Ovary (tissue), 3 donors: ENCODE data around the gene TASP1.

ENCODE experiments used
- CTCF ChIP-seq, 3 donors: fragments of 450-650 bp in 2 of 3; fragments of 200-600 bp in 1 of 3; IDR thresholded peaks; one replicate each; pipeline versions ENCODE4 v1.5.1 to v1.8.0; 2016 to 2022; ENCODE audit warnings: antibody characterized with exemption in 3 of 3, mild to moderate bottlenecking in 1 of 3
- EP300 ChIP-seq: sonication (generic); formaldehyde crosslinking; IDR thresholded peaks from one replicate; pipeline ENCODE4 v1.6.1; 2017; ENCODE audit warnings: antibody characterized with exemption
- POLR2A ChIP-seq: fragments of 450-650 bp; IDR thresholded peaks from one replicate; pipeline ENCODE4 v1.6.1; 2017; ENCODE audit warnings: antibody characterized with exemption, mild to moderate bottlenecking, moderate library complexity
- donor health status: DM: no; HTN: no; CAD: no.

- TF ChIP-seq CTCF (IDR thresholded peaks at IDR 0.05) (no peak), EP300 (no peak), POLR2A (no peak)
Observed at GRCh38 chr20:13401596-13401995, 237.1 kb downstream of the TASP1 start.
